Cardiac fibroblast (primary cell): Measurements from ENCODE around the gene NLGN1.

ENCODE experiments used
- DNase-seq, 2 donors: peaks; one replicate each; pipeline versions ENCODE4 v3.0.0 to v3.0.0-alpha.2; 2010; ENCODE audit warnings: low read depth in 2 of 2
- H3K4me3 ChIP-seq, 2 donors: replicated peaks in 1 of 2; 1 replicate in 1 of 2; 2 replicates in 1 of 2; pipeline ENCODE4 v1.5.1; 2011; ENCODE audit warnings: low read depth in 2 of 2, low read length in 2 of 2, mild to moderate bottlenecking in 2 of 2, moderate library complexity in 1 of 2
- TF ChIP-seq, protein P1 (sequence below): IDR thresholded peaks from one replicate; pipeline ENCODE4 v1.5.1; 2011; ENCODE audit warnings: low read depth, mild to moderate bottlenecking, low read length, inconsistent platforms

The NLGN1 gene

DNA sequence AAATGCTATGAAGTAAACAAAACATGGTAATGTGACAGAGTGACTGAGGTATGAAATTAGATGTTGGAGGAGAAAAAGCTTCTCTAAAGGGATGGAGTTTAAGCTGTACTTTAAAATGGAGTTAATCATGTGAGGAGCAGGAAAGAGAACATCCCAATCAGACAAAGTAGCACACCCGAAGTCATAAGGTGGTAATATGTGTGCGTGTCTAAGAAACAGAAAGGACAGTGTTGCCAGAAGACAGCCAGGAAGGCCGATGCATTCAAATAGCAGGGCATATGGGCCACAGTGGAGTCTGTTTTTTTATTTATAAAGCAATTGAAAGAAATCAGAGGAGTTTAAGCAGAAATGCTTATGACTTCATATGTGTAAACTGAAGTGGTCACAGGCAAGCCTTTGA, 376.3 kb downstream of the NLGN1 start:
- no peak overlapping the region for H3K4me3 ChIP-seq

GRCh38 chr3:173774294-173774693, 376.8 kb downstream of the NLGN1 start:
- no peak overlapping the region for H3K4me3 ChIP-seq
- TF ChIP-seq, protein P1, sequence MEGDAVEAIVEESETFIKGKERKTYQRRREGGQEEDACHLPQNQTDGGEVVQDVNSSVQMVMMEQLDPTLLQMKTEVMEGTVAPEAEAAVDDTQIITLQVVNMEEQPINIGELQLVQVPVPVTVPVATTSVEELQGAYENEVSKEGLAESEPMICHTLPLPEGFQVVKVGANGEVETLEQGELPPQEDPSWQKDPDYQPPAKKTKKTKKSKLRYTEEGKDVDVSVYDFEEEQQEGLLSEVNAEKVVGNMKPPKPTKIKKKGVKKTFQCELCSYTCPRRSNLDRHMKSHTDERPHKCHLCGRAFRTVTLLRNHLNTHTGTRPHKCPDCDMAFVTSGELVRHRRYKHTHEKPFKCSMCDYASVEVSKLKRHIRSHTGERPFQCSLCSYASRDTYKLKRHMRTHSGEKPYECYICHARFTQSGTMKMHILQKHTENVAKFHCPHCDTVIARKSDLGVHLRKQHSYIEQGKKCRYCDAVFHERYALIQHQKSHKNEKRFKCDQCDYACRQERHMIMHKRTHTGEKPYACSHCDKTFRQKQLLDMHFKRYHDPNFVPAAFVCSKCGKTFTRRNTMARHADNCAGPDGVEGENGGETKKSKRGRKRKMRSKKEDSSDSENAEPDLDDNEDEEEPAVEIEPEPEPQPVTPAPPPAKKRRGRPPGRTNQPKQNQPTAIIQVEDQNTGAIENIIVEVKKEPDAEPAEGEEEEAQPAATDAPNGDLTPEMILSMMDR = no peak
- DNase-seq = no peak

More for the DNA sequence above, 376.3 kb downstream of the NLGN1 start:
- no peak for DNase-seq
- TF ChIP-seq, protein P1 = no peak

DNA sequence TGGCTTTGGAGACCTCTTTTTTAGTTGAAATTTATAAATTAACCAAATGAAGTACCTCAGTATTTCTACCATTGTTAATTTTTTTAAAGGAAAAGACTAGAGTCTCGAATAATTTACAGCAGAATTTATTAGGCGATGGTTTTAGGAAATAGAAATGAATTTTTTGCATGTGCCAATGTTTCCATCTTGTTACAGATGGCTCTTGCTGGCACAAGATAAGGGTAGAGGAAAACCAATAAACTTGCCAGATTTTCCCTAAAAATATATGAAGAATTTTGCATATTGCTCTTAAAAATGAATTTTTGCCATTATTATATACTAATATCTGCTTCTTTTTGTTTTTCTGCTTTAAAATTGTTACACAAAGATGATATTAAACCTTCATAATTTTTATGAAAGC, 380.7 kb downstream of the NLGN1 start:
- no peak overlapping the region for H3K4me3 ChIP-seq
- DNase-seq = no peak
- TF ChIP-seq, protein P1 = no peak

GRCh38 chr3:173780067-173780466, 382.5 kb downstream of the NLGN1 start:
- no peak overlapping the region for H3K4me3 ChIP-seq
- no peak for DNase-seq
- TF ChIP-seq, protein P1 = no peak

GRCh38 chr3:173785004-173785403, 387.5 kb downstream of the NLGN1 start:
- no peak for DNase-seq
- TF ChIP-seq, protein P1 = no peak
- no peak overlapping the region for H3K4me3 ChIP-seq

DNA sequence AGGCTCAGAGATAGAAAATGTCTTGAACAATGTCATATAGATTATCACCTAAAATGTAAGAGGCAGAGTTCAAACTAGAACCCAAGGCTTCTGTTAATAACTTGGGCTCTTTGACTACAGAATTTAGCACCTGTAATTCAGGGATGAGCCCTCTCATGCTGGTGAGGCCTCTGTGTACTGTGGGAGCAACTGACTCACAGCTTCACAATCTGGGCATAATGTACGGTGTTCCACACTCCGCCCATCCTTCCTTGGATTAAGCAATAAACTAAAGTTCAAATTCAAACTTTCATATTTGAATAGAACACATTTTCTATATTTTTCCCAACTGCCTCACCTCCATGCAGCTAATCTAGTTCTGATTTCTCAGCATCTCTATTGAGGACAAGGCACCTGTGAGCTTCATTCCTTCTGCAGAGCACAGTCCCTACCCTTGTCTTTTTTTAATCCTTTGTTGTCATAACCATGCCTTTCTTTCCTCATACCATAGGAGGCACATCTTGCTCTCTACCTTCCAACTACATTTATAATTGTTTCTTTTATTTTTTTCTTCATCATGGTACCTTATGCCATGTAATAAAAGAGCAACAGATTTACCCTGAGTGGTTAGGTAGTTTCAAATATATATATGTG, 392.1 kb downstream of the NLGN1 start:
- TF ChIP-seq, protein P1 = no peak
- DNase-seq = peak; percentile 6 to 57
- no peak overlapping the region for H3K4me3 ChIP-seq

GRCh38 chr3:173793963-173794362, 396.4 kb downstream of the NLGN1 start:
- TF ChIP-seq, protein P1 = no peak

More at GRCh38 chr3:173793963-173794362, 396.4 kb downstream of the NLGN1 start:
- H3K4me3 ChIP-seq = no peak overlapping the region
- no peak for DNase-seq
